GM21737 (cell line): ENCODE data around the gene TNRC18.

Experiments used
- ATAC-seq: cut with Tn5 transposase; IDR thresholded peaks from one replicate; pipeline ENCODE4 v1.9.1; 2021; ENCODE audit warnings: mild to moderate bottlenecking, moderate library complexity; ENCODE audit not compliant: unreplicated experiment

Gene TNRC18

GRCh38 chr7:5428478-5429252 lies 5.0 kb upstream of the TNRC18 start:
- no peak for ATAC-seq

GRCh38 chr7:5426226-5426475 lies 2.5 kb upstream of the TNRC18 start:
- no peak for ATAC-seq

GRCh38 chr7:5425507-5426225 lies 2.0 kb upstream of the TNRC18 start:
- no peak for ATAC-seq

GRCh38 chr7:5424749-5425506 lies 1.3 kb upstream of the TNRC18 start:
- no peak for ATAC-seq

GRCh38 chr7:5423976-5424748 lies 528 bp upstream of the TNRC18 start:
- no peak for ATAC-seq

- ATAC-seq, result no peak
Measured at GRCh38 chr7:5422396-5423305, 983 bp downstream of the TNRC18 start.

- ATAC-seq, result no peak
Measured at GRCh38 chr7:5421714-5422395, 1.8 kb downstream of the TNRC18 start.

- no peak for ATAC-seq
Measured at GRCh38 chr7:5420881-5421713, 2.5 kb downstream of the TNRC18 start.

GRCh38 chr7:5420067-5420880 lies 3.4 kb downstream of the TNRC18 start:
- no peak for ATAC-seq

- no peak for ATAC-seq
Measured at GRCh38 chr7:5419539-5420066, 4.0 kb downstream of the TNRC18 start.

GRCh38 chr7:5418285-5418582 lies 5.4 kb downstream of the TNRC18 start:
- no peak for ATAC-seq

GRCh38 chr7:5417106-5418071 lies 6.2 kb downstream of the TNRC18 start:
- no peak for ATAC-seq

GRCh38 chr7:5414916-5415315 lies 8.7 kb downstream of the TNRC18 start:
- ATAC-seq, result no peak

- no peak for ATAC-seq
Measured at GRCh38 chr7:5413449-5413786, 10.2 kb downstream of the TNRC18 start.

GRCh38 chr7:5408777-5409176 lies 14.9 kb downstream of the TNRC18 start:
- no peak for ATAC-seq

- ATAC-seq, result no peak
Measured at GRCh38 chr7:5406957-5407945, 16.4 kb downstream of the TNRC18 start.
